GM10266 (cell line): Measurements from ENCODE around the gene CDK6.

Source experiments
- DNase-seq: peaks from one replicate; pipeline ENCODE4 v3.0.0; 2012; ENCODE audit errors: extremely low spot score
- CTCF ChIP-seq: IDR thresholded peaks from 2 replicates; pipeline ENCODE4 v1.5.1; 2012; ENCODE audit warnings: mild to moderate bottlenecking, low read depth; ENCODE audit not compliant: control insufficient read depth, insufficient read depth; ENCODE audit errors: missing control alignments

CDK6 gene

GRCh38 chr7:92837000-92837749 lies 802 bp upstream of the CDK6 start:
- DNase-seq, result peak; percentile 19
- no peak for TF ChIP-seq CTCF

GRCh38 chr7:92835851-92836488 lies 403 bp downstream of the CDK6 start:
- DNase-seq, result peak; percentile 58
- TF ChIP-seq CTCF, result no peak

- no peak for TF ChIP-seq CTCF
- peak; percentile 67 for DNase-seq
Measured at GRCh38 chr7:92835261-92835850, 1.0 kb downstream of the CDK6 start.

- TF ChIP-seq CTCF, result no peak
- peak; percentile 43 for DNase-seq
Measured at GRCh38 chr7:92834507-92835260, 1.7 kb downstream of the CDK6 start.

- peak; percentile 80 for DNase-seq
- peak; percentile 49 for TF ChIP-seq CTCF
Measured at GRCh38 chr7:92833766-92834506, 2.4 kb downstream of the CDK6 start.

- DNase-seq, result peak; percentile 84
- peak; percentile 95 for TF ChIP-seq CTCF
Measured at GRCh38 chr7:92833024-92833765, 3.2 kb downstream of the CDK6 start.
